HepG2 (cell line): Measurements from ENCODE around the gene GP1BA. TPM values are rescaled to one million over a fixed set of nuclear protein-coding genes. Genes with fewer than 3 reads are reported as not detected.
A peak's percentile ranks its signal among the peaks of the same experiment; 100 is the strongest.

Experiments
- HNRNPL ChIP-seq: fragments of 200-400 bp; formaldehyde crosslinking; IDR thresholded peaks from 2 replicates; pipeline ENCODE4 v1.6.1; 2017; ENCODE audit warnings: mild to moderate bottlenecking, low read depth, low read length
- MED1 ChIP-seq: sonication (generic); formaldehyde crosslinking; IDR thresholded peaks from 2 replicates; pipeline ENCODE4 v1.4.0; 2020; ENCODE audit warnings: missing genetic modification reagents
- MIER2 ChIP-seq: IDR thresholded peaks from 2 replicates; pipeline ENCODE4 v1.6.1; 2016; ENCODE audit warnings: missing biosample characterization, missing genetic modification reagents
- MTA1 ChIP-seq: sonication (generic); formaldehyde crosslinking; IDR thresholded peaks from 2 replicates; pipeline ENCODE4 v1.4.0; 2020; ENCODE audit warnings: missing genetic modification reagents, mild to moderate bottlenecking, borderline replicate concordance
- RBM39 ChIP-seq: fragments of 200-400 bp; formaldehyde crosslinking; IDR thresholded peaks from one replicate; pipeline ENCODE4 v1.6.1; 2018; ENCODE audit warnings: antibody characterized with exemption, mild to moderate bottlenecking, low read depth, low read length; ENCODE audit not compliant: poor library complexity, severe bottlenecking
- SKI ChIP-seq: fragments of 450-650 bp; IDR thresholded peaks from one replicate; pipeline ENCODE4 v1.6.1; 2018; ENCODE audit warnings: mild to moderate bottlenecking; ENCODE audit not compliant: partially characterized antibody
- TAF15 ChIP-seq: fragments of 200-400 bp; formaldehyde crosslinking; IDR thresholded peaks from one replicate; pipeline ENCODE4 v1.6.1; 2018; ENCODE audit warnings: mild to moderate bottlenecking, low read depth, low read length; ENCODE audit not compliant: poor library complexity, severe bottlenecking
- TOE1 ChIP-seq: sonication (generic); formaldehyde crosslinking; IDR thresholded peaks from 2 replicates; pipeline ENCODE4 v1.4.0; 2020; ENCODE audit warnings: mild to moderate bottlenecking, missing genetic modification reagents
- ZEB1 ChIP-seq: IDR thresholded peaks from 2 replicates; pipeline ENCODE4 v1.6.1; 2012; ENCODE audit warnings: mild to moderate bottlenecking, low read depth, inconsistent platforms; ENCODE audit not compliant: insufficient replicate concordance
- ZNF510 ChIP-seq: sonication (generic); formaldehyde crosslinking; IDR thresholded peaks from 2 replicates; pipeline ENCODE4 v1.4.0; 2020; ENCODE audit warnings: low read depth, mild to moderate bottlenecking, missing genetic modification reagents
- ZSCAN9 ChIP-seq: IDR thresholded peaks from 2 replicates; pipeline ENCODE4 v1.6.1; 2016; ENCODE audit warnings: borderline replicate concordance
- polyA plus RNA-seq, 8 experiments: library from polyadenylated mRNA; depleted of rRNA in 3 of 8; stranded (reverse) in 7 of 8; unstranded in 1 of 8; fragments of >200 nt; fragmentation: Illumina TruSeq in 4 of 8; extraction: Trizol in 4 of 8; gene quantifications; 2 replicates each; pipeline versions ENCODE4 v1.2.1 to v1.2.3, GENCODE V29; 2011 to 2016; ENCODE audit warnings: low read depth in 4 of 8, missing spikeins in 1 of 8, mixed read lengths in 1 of 8; ENCODE audit not compliant: insufficient read depth in 1 of 8
- total RNA-seq, 5 experiments: library from RNA; depleted of rRNA; stranded (reverse); fragments of >200 nt; fragmentation: Illumina TruSeq; extraction: Trizol; gene quantifications; 2 replicates each; pipeline ENCODE4 v1.2.3, GENCODE V29; 2016; ENCODE audit warnings: low read depth in 1 of 5
- TF ChIP-seq, protein P1 (sequence below): sonication (generic); formaldehyde crosslinking; IDR thresholded peaks from 2 replicates; pipeline ENCODE4 v1.5.0; 2020; ENCODE audit warnings: mild to moderate bottlenecking, missing genetic modification reagents, borderline replicate concordance
- TF ChIP-seq, protein P2 (sequence below): sonication (generic); formaldehyde crosslinking; IDR thresholded peaks from 2 replicates; pipeline ENCODE4 v1.9.0; 2021; ENCODE audit warnings: missing genetic modification reagents, mild to moderate bottlenecking, borderline replicate concordance
- TF ChIP-seq, protein P3 (sequence below): sonication (generic); formaldehyde crosslinking; conservative IDR thresholded peaks from 2 replicates; pipeline ENCODE4 v1.8.1; 2023; ENCODE audit warnings: missing genetic modification reagents
- TF ChIP-seq, protein P4 (sequence below): IDR thresholded peaks from 2 replicates; pipeline ENCODE4 v1.6.1; 2016; ENCODE audit warnings: control low read depth
- TF ChIP-seq, protein P5 (sequence below): sonication (generic); formaldehyde crosslinking; IDR thresholded peaks from 2 replicates; pipeline ENCODE4 v1.4.0; 2020; ENCODE audit warnings: mild to moderate bottlenecking, missing genetic modification reagents
- TF ChIP-seq, protein P6 (sequence below): sonication (generic); IDR thresholded peaks from 2 replicates; pipeline ENCODE4 v1.6.1; 2016; ENCODE audit warnings: low read depth, borderline replicate concordance
- TF ChIP-seq, protein P7 (sequence below): sonication (generic); formaldehyde crosslinking; IDR thresholded peaks from 2 replicates; pipeline ENCODE4 v1.4.0; 2020; ENCODE audit warnings: missing genetic modification reagents, borderline replicate concordance

The GP1BA gene
- total and polyA plus RNA-seq, 2 of the 13 experiments (the other 11 are each of a cell fraction or from before 2014, with no cell fraction given) = not detected

DNA sequence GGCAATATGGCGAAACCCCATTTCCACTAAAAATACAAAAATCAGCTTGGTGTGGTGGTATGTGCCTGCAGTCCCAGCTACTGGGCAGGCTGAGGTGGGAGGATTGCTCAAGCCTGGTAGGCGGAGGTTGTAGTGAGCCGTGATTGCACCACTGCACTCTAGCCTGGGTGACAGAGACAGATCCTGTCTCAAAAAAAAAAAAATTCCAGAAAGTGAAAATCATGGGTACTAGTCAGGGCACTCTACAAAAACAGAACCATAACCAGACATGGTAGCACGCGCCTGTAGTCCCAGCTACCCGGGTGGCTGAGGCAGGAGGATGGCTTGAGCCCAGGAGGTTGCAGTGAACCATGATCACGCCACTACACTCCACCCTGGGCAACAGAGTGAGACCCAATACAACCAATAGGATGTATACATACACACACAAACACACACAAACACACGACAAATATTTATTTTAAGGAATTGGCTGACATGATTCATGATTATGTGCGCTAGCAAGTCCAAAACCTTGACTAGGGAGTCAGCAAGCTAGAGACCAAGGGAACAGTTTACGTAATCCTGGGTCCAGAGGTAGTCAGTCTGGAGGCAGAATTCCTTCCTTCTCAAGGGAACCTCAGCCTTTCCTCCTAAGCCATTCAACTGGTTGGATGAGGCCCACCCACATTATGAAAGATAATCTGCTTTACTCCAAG lies 11.6 kb upstream of the GP1BA start (continued):
- TF ChIP-seq, protein P1, sequence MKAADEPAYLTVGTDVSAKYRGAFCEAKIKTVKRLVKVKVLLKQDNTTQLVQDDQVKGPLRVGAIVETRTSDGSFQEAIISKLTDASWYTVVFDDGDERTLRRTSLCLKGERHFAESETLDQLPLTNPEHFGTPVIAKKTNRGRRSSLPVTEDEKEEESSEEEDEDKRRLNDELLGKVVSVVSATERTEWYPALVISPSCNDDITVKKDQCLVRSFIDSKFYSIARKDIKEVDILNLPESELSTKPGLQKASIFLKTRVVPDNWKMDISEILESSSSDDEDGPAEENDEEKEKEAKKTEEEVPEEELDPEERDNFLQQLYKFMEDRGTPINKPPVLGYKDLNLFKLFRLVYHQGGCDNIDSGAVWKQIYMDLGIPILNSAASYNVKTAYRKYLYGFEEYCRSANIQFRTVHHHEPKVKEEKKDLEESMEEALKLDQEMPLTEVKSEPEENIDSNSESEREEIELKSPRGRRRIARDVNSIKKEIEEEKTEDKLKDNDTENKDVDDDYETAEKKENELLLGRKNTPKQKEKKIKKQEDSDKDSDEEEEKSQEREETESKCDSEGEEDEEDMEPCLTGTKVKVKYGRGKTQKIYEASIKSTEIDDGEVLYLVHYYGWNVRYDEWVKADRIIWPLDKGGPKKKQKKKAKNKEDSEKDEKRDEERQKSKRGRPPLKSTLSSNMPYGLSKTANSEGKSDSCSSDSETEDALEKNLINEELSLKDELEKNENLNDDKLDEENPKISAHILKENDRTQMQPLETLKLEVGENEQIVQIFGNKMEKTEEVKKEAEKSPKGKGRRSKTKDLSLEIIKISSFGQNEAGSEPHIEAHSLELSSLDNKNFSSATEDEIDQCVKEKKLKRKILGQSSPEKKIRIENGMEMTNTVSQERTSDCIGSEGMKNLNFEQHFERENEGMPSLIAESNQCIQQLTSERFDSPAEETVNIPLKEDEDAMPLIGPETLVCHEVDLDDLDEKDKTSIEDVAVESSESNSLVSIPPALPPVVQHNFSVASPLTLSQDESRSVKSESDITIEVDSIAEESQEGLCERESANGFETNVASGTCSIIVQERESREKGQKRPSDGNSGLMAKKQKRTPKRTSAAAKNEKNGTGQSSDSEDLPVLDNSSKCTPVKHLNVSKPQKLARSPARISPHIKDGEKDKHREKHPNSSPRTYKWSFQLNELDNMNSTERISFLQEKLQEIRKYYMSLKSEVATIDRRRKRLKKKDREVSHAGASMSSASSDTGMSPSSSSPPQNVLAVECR = peak; percentile 32; the same call in 1 of the 2 replicates
- TF ChIP-seq RBM39 (no peak), ZNF510 (CRISPR knock-in tag) (no peak), MTA1 (CRISPR knock-in tag) (no peak), ZEB1 (no peak), TOE1 (CRISPR knock-in tag) (no peak), MED1 (no peak), ZSCAN9 (CRISPR knock-in tag) (no peak), MIER2 (CRISPR knock-in tag) (no peak), SKI (no peak), HNRNPL (no peak), TAF15 (no peak)
- TF ChIP-seq, protein P2, sequence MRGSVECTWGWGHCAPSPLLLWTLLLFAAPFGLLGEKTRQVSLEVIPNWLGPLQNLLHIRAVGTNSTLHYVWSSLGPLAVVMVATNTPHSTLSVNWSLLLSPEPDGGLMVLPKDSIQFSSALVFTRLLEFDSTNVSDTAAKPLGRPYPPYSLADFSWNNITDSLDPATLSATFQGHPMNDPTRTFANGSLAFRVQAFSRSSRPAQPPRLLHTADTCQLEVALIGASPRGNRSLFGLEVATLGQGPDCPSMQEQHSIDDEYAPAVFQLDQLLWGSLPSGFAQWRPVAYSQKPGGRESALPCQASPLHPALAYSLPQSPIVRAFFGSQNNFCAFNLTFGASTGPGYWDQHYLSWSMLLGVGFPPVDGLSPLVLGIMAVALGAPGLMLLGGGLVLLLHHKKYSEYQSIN = no peak
- TF ChIP-seq, protein P3, sequence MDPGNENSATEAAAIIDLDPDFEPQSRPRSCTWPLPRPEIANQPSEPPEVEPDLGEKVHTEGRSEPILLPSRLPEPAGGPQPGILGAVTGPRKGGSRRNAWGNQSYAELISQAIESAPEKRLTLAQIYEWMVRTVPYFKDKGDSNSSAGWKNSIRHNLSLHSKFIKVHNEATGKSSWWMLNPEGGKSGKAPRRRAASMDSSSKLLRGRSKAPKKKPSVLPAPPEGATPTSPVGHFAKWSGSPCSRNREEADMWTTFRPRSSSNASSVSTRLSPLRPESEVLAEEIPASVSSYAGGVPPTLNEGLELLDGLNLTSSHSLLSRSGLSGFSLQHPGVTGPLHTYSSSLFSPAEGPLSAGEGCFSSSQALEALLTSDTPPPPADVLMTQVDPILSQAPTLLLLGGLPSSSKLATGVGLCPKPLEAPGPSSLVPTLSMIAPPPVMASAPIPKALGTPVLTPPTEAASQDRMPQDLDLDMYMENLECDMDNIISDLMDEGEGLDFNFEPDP (CRISPR knock-in tag) = no peak
- TF ChIP-seq, protein P4, sequence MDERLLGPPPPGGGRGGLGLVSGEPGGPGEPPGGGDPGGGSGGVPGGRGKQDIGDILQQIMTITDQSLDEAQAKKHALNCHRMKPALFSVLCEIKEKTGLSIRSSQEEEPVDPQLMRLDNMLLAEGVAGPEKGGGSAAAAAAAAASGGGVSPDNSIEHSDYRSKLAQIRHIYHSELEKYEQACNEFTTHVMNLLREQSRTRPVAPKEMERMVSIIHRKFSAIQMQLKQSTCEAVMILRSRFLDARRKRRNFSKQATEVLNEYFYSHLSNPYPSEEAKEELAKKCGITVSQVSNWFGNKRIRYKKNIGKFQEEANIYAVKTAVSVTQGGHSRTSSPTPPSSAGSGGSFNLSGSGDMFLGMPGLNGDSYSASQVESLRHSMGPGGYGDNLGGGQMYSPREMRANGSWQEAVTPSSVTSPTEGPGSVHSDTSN = no peak
- TF ChIP-seq, protein P5, sequence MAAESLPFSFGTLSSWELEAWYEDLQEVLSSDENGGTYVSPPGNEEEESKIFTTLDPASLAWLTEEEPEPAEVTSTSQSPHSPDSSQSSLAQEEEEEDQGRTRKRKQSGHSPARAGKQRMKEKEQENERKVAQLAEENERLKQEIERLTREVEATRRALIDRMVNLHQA = no peak
- TF ChIP-seq, protein P6, sequence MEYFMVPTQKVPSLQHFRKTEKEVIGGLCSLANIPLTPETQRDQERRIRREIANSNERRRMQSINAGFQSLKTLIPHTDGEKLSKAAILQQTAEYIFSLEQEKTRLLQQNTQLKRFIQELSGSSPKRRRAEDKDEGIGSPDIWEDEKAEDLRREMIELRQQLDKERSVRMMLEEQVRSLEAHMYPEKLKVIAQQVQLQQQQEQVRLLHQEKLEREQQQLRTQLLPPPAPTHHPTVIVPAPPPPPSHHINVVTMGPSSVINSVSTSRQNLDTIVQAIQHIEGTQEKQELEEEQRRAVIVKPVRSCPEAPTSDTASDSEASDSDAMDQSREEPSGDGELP = no peak
- TF ChIP-seq, protein P7, sequence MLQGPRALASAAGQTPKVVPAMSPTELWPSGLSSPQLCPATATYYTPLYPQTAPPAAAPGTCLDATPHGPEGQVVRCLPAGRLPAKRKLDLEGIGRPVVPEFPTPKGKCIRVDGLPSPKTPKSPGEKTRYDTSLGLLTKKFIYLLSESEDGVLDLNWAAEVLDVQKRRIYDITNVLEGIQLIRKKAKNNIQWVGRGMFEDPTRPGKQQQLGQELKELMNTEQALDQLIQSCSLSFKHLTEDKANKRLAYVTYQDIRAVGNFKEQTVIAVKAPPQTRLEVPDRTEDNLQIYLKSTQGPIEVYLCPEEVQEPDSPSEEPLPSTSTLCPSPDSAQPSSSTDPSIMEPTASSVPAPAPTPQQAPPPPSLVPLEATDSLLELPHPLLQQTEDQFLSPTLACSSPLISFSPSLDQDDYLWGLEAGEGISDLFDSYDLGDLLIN (CRISPR knock-in tag) = no peak
